HG03354 (cell line): ENCODE measurements around the gene GRAMD1B.

Experiments
- ATAC-seq: cut with Tn5 transposase; IDR thresholded peaks from one replicate; pipeline ENCODE4 v1.9.1; 2021; ENCODE audit warnings: mild to moderate bottlenecking; ENCODE audit not compliant: unreplicated experiment, poor library complexity, severe bottlenecking

Gene GRAMD1B

DNA sequence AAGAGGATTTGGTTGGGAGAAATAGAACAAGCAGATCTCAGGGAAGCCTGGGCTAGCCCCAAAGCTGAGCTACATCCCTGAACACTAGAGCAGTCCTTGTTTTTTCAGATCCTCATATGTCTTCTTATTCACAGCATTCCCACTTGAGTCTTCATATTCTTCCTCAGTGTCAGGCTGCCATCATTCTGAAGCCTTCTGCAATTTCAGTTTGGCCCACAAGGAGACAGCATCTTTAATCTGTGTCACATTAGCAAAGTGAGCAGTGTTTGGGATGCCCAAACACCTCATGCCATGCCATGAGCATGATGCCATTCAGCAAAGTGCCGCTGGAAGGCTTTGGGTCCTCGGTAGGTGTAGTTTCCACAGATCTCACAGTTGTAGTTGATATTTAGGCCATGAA is 167.8 kb downstream of the GRAMD1B start:
- no peak for ATAC-seq

DNA sequence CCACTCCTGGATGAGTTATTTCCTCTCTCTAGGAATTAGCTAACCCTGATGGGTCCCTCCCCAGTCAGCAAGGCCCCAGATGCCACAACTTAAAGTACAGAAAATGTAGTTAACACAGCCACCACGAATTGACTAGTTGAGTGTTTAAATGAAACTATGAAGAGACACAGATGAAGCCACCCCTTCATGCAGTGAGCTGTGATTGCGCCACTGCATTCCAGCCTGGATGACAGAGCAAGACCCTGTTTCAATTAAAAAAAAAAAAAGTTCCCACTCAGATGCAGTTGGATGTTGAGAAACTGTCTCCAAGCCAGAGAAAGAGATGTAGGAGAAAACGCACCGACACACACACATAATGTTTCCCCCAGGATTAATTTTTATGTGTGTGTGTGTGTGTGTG is 171.1 kb downstream of the GRAMD1B start:
- ATAC-seq = no peak

DNA sequence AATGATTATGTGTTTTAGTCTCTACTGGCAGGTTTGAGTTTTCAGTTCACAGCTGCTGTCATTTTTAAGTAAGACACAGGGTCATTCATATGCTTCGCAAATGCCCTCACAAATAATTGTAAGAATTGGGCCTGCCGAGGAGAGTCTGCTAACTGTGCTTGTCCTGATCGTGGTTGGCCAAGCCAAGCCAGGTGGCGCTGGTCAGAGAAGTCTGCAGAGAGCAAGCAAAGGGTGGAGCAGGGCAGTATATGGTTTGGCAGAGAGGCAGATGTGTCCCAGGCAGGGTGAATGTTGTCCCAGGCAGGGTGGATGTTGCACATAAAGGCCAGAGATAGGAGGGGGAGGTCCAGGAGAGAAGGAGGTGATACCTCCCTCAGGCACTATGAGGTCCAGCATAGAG is 171.7 kb downstream of the GRAMD1B start:
- ATAC-seq = no peak

DNA sequence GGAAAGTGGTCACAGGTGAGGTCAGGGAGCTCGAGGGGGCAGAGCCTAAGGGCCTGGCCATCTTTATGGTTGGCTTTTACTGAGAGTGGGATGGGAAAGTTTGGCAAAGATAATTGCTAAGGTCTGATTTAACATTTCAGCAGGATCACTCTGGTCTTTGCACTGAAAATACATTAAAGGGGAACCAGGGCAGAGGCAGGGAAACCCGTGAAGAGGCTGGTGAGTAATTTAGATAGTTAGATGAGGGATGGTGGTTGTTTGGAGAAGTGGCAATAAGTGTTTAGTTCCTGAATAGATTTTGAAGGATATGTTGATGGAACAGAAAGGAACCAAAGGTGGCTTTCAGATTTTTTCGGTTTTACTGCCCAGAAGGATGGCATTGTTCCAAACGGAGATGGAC is 173.6 kb downstream of the GRAMD1B start:
- ATAC-seq = no peak

DNA sequence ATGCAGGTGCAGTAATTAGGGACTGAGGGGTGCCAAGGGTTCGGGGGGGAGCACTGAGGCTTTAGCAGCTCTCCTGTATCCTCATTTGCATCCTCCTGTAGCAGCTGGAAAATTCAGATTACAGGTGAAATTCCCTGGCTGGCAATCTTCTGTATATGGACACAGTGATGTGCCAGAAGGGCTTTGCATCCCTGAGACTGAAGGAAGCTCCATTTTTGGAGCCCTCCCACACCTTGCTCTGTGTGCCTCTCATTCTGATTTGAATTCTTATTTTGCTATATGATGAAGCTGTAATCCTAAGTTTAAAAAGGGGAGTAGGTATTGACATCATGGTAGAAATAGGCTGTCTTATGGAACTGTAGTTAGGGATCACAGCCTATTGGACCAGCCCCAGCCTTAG is 177.7 kb downstream of the GRAMD1B start:
- ATAC-seq = no peak

DNA sequence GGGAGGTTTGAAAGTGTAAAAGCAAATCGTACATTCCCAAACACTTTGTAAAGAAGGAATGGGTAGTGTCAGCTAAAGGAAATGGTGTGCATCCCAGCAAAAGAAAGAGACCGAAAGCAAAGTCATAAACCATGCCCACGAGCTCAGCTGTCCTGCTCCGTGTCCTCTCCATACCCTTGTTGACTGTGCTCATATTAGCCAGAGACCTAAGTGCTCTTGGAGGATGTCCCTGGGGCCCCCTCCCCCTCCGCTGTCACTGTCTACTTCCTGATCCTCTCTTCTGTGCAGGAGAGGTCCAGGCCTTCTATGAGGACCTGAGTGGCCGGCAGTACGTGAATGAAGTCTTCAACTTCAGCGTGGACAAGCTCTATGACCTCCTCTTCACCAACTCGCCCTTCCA is 178.3 kb downstream of the GRAMD1B start:
- ATAC-seq = no peak

DNA sequence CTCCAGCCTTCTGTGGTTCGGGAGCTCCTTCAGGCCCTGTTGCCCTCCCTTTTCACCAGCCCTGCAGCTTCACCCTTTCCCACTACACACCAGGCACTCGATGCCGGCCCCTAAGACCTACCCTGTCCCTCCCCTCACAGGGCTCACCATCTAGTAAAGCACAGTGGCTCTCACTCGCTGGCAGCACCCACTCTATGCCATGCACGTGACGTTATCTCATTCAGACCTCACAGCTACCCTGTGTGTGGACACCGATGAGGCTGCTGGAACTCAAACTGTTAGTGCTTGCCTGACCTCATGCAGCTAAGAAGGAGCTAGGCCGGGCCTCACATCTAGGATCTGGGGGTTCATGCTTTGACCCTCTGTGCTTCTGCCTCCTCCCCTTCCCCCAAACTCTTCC is 178.9 kb downstream of the GRAMD1B start:
- no peak for ATAC-seq

DNA sequence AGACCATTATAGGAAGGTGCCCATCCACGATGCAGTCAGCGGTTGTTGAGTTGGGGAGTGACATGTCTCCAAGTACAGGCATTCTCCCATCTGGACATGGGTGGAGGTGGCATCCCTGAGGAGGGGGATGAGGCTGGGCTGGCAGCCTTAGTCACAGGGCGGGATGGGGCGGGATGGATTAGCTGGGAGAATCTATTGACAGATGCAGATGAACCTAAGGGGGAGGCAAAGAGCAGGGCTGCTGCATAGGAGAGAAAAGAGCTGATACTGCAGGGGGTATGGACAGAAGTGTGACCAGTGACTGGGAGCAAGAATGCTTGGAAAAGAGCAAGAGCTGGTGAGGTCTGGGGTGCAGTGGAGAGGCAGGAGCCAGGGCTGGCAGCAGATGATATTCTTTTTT is 181.6 kb downstream of the GRAMD1B start:
- no peak for ATAC-seq

DNA sequence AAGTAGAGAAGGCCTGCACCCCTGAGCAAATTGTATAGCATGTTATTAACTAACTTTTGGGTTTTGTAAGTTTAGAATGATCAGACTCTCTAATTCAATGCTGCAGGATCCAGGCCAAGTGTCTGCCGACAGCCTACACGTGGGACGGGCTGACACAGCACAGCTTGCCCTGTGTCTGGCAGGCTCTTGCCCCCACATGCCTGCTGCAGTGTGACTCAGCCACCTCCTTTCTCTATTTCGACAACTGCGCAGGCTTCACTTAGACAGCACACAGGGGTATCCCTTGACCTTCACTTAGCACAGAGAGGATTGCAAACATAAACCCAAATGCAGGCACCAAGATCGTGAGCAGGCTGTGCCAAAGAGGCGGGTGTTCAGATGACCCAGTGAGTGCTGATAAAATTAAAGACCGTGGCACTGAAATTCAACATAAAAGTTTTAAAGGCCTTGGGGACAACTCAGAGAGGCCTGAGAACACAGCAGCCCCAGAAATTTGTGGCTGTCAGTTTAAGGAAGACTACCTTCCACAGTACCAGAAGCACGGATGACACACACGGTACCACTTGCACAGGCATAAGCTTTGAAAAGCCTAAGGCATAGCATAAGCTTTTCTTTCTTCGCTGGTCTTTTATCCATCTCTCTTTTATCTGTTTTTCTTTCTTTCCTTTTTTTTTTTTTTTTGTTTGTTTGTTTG is 186.6 kb downstream of the GRAMD1B start:
- no peak for ATAC-seq

DNA sequence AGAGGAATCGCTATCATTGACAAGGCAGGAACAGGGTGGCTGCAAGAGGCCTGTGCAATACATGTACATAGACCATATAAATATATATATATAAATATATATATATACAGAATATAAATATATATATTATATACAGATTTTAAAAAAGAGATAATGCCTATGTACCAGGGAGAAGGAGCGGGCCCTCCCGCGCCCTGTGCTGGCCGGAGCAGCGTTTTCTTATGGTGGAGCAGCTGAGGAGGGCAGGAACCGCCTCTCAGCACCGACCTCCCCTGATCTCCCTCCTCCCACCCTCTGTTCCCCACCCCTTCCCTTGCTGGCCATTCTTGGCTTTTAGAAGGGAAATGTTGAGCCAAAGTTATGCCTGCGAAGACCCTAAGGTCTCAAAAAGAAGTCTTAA is 192.5 kb downstream of the GRAMD1B start:
- no peak for ATAC-seq

DNA sequence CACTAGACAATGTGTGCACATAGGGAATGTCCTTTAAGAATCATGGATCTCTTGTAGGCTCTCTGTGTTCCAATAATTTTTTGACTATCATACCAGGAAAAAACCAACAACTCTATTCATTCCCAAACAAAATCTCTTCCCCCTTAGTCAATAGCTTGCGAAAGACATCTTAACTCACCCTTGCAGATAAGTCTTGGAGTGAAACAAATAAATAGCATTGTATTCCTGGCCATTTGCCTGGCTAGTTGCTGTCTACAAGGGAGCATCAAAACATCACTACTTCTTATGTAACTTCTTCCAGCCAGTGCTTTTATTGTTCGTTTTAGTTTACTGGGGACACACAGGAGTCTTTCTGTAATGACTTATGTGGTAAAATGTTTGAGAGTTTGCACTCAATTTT is 194.9 kb downstream of the GRAMD1B start:
- ATAC-seq = no peak

DNA sequence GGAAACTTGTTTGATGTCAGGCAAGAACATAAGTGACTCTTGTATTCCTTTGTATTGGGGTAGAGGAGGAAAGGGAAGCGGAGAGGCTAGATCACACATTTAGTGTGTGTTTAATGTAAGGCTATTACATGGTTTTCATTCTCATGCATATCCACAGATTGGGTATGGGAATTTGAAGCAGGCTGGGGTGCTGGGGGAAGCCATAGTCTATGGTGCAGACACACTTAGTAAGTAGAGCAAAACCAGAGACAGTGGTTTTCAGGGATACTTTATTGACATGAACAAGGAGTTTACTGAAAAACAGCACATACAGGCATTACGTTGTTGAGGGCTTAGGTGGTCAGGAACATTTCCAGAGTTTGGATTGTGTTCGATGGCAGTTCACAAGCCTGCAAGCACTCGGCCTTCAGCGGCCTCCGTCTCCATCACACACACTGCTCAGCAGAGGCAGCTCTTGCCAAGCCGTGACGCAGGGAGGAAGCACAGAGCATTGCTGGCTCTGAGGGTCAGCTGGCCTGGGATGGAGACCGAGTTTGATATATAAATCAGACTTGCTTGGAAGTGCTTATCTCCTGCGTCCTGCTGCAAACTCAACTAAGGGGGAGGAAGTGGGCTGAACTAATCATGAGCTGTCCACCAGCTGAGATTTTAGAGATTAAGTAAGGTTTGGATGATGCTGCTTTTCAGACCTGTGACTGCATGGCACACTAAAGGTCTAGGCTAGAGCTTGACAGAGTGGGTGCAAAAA is 199.0 kb downstream of the GRAMD1B start:
- no peak for ATAC-seq

DNA sequence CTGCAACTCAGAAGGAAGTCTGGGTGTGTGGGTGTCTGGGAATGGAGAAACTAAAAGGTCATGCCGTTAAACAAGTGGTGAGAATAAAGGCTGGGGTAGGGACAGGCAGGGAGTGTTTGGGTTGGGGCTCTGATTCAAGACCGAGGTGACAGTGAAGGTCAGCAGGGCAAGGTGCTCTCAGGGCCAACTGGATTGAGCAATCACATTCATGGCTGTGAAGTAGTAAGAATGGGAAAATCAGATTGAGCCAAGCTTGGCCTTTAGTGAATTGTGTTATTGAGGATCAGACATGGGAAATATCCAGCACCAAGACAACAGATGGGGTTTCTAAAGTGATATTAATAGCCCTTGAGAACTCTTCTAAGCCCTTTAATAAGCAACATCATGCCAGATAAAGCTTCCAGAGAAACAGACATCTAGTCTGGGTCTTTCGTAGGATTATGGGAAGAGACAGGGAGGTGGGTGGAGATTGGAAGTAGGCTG is 200.1 kb downstream of the GRAMD1B start:
- no peak for ATAC-seq

DNA sequence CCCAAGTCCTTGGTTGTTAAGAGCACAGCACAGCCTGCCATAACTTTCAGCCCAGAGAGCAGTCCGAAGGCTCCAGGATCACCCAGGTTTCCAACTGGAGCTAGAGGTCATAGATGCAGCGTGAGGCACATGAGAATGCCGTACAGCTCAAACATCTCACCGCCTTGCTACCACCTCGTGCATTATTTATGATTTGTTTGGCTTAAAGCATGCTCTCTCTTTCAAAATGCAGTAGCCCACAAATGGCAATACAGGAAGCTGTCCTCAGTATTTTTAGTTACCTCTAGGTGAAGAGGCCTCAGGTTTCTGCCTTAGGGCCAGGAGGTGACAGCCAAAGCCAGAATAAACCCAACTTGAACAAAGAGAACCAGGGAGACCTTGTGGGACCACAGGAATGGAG is 210.0 kb downstream of the GRAMD1B start:
- ATAC-seq = no peak

DNA sequence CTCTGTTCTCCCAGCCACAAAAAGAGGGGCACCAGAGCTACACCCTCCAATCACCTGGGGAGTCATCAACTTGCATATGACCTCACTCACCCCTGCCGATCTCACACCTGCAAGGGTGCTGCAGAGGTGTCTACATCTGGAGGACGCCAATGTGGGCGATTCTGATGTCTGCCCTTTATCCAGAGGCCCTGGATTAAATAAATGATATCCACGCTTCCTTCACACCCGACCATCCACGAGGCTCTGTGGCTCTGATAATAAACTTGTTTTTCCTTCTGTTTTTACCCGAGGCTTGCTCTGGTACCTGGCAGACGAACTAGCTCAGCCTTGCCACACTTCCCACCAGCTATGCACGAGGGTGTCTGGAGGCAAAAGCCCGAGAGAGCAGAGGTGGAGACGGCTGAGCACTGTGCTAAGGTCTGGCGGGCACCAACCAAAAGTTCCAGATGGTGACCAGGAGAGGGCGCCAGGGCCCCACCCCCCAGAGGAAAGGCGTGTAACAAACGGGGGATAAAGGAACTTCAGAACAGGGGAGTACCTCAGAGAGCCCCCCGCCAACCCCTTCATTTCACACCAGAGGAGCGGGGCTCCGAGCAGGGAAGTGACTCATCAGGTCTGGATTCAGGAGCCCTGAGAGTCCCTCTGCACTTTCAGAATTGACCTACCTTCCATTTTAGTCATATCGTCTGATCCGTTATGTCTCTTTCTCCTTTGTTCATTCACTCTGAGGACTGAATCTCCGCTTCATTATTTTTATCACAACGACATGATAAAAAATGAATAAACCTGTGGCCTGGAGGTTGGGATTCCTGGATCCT is 210.8 kb downstream of the GRAMD1B start:
- peak; percentile 82 for ATAC-seq

DNA sequence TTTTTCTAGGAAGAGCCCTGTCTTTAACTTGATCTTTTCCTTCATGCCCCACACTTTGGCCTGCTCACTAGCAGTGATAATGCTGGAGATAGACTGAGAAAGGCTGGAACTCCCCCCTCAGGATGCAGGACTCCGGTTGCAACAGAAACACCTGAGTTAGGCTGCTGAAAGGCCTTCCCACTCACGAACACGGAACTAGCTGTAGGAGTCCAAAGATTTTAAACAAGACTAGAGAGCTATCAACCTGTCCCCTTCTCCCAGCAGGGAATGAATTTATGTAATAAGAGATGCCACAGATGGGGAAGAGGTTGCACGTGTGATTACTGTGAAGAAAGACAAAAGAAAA is 211.4 kb downstream of the GRAMD1B start:
- ATAC-seq = no peak

DNA sequence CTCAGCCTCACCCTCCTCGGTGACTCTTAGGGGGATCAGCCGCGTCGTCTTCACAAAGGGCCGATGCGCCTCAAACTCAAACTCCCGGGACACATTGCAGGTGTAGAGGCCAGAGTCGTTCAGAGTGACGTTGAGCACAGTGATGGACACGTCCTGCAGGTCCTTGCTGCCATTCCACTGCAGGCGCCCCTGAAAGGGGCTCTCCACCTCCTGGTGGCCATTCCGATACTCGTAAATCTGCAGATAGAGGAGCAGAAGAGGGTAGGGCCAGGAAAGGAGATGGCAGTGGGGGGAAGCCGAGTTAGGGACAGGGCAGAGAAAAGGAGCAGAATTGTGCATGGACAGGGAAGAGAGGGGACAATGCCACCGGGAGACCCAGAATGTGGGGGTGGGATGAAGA is 212.4 kb downstream of the GRAMD1B start:
- ATAC-seq = no peak

DNA sequence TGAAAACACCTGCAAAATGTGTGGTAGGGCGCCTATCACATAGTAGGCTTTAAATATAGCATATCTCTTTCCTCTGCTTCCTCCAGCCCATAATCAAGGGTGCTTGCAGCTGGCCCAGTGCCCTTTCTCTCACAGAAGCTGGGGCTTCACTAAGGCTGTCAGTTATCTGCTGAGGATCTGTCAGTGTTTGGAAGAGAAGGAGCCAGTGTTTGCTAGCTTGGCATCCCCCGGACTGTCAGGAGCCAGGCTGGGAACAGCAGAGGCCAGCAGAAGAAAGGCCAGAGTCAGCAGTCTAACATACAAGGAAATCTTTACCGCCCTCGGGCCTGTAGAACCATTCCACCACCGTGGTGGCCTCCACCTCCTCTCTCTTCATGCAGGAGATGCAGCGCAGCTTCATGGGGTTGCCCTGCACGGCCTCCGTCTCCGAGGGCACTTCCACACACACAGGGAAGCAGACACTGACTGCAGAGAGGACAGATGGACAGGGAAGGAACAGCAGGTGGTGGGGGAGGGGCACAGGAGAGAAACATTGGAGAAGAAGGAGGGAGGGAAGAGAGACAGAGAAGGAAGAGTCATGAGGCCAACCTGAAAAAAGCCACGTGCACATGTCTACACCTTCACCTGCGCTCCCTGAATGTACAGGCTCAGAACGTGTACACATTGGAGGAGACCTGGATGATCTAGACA is 215.4 kb downstream of the GRAMD1B start:
- no peak for ATAC-seq

DNA sequence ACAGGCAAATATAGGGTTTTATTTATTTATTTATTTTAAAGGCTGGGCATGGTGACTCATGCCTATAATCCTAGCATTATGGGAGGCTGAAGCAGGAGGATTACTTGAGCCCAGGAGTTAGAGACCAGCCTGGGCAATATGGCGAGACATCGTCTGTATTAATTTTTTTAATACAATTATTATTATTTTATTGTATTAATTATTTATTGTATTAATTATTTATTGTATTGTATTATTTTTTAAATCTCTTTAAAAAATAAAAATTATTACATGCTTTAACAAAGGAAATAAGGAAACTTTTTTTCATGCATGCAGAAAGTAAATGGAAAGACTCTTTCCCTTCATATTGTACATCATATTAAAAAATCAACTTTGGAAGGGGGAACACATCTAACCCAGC is 220.8 kb downstream of the GRAMD1B start:
- ATAC-seq = no peak

DNA sequence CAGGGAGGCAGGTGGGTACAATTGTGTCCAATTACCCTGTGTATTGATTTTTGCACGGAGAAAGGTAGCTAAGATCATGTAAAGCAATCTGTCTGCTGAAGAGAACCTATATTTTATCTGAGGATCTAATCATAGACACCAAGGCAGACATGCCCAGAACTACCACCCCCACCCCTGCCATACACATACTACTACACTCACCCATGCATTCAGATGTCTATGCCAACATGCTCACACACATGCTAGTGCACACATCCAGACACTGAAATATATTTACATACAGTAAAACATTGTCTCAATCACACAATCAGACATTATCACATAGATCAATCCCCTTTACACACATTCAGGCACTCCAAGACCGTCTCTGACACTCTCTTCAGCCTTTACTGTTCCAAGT is 222.5 kb downstream of the GRAMD1B start:
- ATAC-seq = no peak
